Adrenal gland (tissue), 12 donors: ENCODE results near the gene FRMD3. TPM values are rescaled to one million over a fixed set of nuclear protein-coding genes. Genes with fewer than 3 reads are reported as not detected.

Source experiments
- DNase-seq, 7 donors: peaks; one replicate each; pipeline ENCODE4 v3.0.0-alpha.2; 2019 to 2020
- H3K27ac ChIP-seq, 5 donors: fragments of 200-600 bp; sonication (generic) in 4 of 5; 1 replicate in 3 of 5; 2 replicates in 2 of 5; pipeline versions ENCODE4 v1.5.1 to v1.8.0; 2016 to 2020; ENCODE audit warnings: mild to moderate bottlenecking in 1 of 5
- H3K27me3 ChIP-seq: fragments of 200-600 bp; 2 replicates; pipeline ENCODE4 v1.8.0; 2021
- H3K36me3 ChIP-seq, 2 donors: fragments of 200-600 bp; replicated peaks in 1 of 2; 1 replicate in 1 of 2; 2 replicates in 1 of 2; pipeline versions ENCODE4 v1.5.1 to v1.8.0; 2018 to 2022
- H3K4me1 ChIP-seq, 2 donors: fragments of 200-600 bp; replicated peaks in 1 of 2; 1 replicate in 1 of 2; 2 replicates in 1 of 2; pipeline versions ENCODE4 v1.5.1 to v1.8.0; 2018 to 2021
- H3K4me3 ChIP-seq, 4 donors: fragments of 200-600 bp; sonication (generic) in 3 of 4; one replicate each; pipeline ENCODE4 v1.5.1; 2016 to 2018
- H3K9me3 ChIP-seq, 3 donors: fragments of 200-600 bp; sonication (generic) in 1 of 3; replicated peaks in 1 of 3; 1 replicate in 2 of 3; 2 replicates in 1 of 3; pipeline versions ENCODE4 v1.5.1 to v1.8.0; 2016 to 2021
- POLR2A ChIP-seq, 2 donors: fragments of 450-650 bp; IDR thresholded peaks; one replicate each; pipeline ENCODE4 v1.6.1; 2017; ENCODE audit warnings: antibody characterized with exemption in 2 of 2, mild to moderate bottlenecking in 2 of 2, moderate library complexity in 1 of 2
- WGBS, 4 donors: extraction: QIAGEN DNeasy Blood & Tissue Kit in 2 of 4; methylation state at CpG; one replicate each; pipeline versions ENCODE4 v1.1.5 to v1.1.7; 2013 to 2017; 5-methylcytosine and 5-hydroxymethylcytosine counted together
- intact Hi-C, 2 donors: fragments of 100-400 bp; cut with DNase I; formaldehyde crosslinking; loops; one replicate each; pipeline versions ENCODE4 v1.14.1 to v1.15.0; 2022 to 2023
- polyA plus RNA-seq, 3 donors: library from polyadenylated mRNA; stranded (reverse); fragments of 200-250 nt in 2 of 3; fragments of 350-450 nt in 1 of 3; fragmentation: Illumina TruSeq in 1 of 3; extraction: RNeasy Lipid Tissue Mini Kit (QIAGEN cat#74804) in 1 of 3; gene quantifications; one replicate each; pipeline ENCODE4 v1.2.3, GENCODE V29; 2013 to 2014
- total RNA-seq, 9 donors: library from RNA; depleted of rRNA in 4 of 9; stranded (reverse); fragments of >200 nt in 4 of 9; fragments of 120-200 nt in 1 of 9; fragmentation: NEBNext Ultra II Directional in 1 of 9; extraction: Animal tissue kit (Norgen Biotek cat#: 25700) in 1 of 9; gene quantifications; one replicate each; pipeline versions ENCODE4 v1.1.0 to v1.2.4, GENCODE V29; 2013 to 2023
- TF ChIP-seq, protein P1 (sequence below), 6 experiments: fragments of 450-650 bp in 4 of 6; fragments of 200-600 bp in 2 of 6; sonication (generic) in 1 of 6; IDR thresholded peaks; 1 replicate in 5 of 6; 2 replicates in 1 of 6; pipeline versions ENCODE4 v1.5.1 to v1.8.0; 2016 to 2021; ENCODE audit warnings: antibody characterized with exemption in 6 of 6, mild to moderate bottlenecking in 2 of 6, moderate library complexity in 1 of 6
- donor health status: healthy with polysubstance abuse.
- donor health status: Bipolar disorder and iron deficiency.
- donor health status: DM: yes; HTN: yes; CAD: no.
- donor health status: DM: no; HTN: no; CAD: no.
- donor health status: DM: no; HTN: no; CAD: no.
- donor health status: DM: yes; HTN: yes; CAD: no.

FRMD3 gene
- total and polyA plus RNA-seq, 12 donors, result 1.8 to 32.9 (median 13.6) TPM

DNA sequence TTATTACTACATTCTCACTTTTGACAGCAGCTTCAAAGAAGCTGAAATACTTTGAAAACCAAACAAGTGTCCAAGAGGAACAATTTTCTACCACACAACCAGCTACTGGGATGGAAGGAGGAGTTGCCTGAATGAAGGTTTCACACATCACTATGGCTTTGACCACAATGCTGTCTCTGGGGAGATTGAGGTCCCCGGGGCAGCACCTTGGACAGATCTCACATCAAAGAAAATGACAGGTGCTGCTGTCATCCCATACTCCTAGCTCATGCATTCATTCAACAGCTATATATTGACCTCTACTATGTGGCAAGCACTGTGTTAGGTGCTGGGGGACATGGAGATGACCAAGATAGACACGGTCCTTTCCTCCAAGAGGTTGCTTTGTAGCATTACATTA, 242.1 kb downstream of the FRMD3 start:
- no peak for DNase-seq
- Histone ChIP-seq H3K27ac (no peak overlapping the region), H3K27me3 (no peaks in the 10 kb centered on the region), H3K4me3 (no peak overlapping the region), H3K4me1 (peaks cover 8 to 15% of the 10 kb centered on the region in 2 donors), H3K9me3 (no peaks in the 10 kb centered on the region), H3K36me3 (no peaks in the 10 kb centered on the region)
- intact Hi-C loops, result no loop called here
- WGBS, 4 donors, result 94 to 100% (median 96%) methylated on average over 2 of the region's 2 CpGs
- TF ChIP-seq POLR2A (IDR thresholded peaks at IDR 0.05), result no peak
- TF ChIP-seq, protein P1, sequence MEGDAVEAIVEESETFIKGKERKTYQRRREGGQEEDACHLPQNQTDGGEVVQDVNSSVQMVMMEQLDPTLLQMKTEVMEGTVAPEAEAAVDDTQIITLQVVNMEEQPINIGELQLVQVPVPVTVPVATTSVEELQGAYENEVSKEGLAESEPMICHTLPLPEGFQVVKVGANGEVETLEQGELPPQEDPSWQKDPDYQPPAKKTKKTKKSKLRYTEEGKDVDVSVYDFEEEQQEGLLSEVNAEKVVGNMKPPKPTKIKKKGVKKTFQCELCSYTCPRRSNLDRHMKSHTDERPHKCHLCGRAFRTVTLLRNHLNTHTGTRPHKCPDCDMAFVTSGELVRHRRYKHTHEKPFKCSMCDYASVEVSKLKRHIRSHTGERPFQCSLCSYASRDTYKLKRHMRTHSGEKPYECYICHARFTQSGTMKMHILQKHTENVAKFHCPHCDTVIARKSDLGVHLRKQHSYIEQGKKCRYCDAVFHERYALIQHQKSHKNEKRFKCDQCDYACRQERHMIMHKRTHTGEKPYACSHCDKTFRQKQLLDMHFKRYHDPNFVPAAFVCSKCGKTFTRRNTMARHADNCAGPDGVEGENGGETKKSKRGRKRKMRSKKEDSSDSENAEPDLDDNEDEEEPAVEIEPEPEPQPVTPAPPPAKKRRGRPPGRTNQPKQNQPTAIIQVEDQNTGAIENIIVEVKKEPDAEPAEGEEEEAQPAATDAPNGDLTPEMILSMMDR (IDR thresholded peaks at IDR 0.05), result no peak

DNA sequence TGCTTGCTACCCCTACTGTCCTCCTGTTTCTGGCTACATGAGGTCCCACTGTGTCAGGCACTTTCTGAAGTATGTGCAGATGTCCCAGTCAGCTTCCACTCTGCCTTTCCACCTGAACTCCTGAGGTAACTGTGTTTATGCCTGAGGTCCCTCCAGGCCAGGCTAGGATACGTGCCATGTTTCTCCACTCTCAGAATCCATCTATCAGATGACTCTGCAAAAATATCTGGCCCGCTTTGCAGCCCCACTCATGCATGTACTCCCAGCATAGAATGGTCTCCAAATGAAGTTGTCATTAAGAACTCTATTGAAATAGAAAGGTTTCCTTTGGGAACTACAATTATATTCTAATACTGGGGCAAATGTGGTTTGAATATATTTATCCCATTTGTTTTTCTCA, 243.4 kb downstream of the FRMD3 start:
- intact Hi-C loops, result no loop called here

DNA sequence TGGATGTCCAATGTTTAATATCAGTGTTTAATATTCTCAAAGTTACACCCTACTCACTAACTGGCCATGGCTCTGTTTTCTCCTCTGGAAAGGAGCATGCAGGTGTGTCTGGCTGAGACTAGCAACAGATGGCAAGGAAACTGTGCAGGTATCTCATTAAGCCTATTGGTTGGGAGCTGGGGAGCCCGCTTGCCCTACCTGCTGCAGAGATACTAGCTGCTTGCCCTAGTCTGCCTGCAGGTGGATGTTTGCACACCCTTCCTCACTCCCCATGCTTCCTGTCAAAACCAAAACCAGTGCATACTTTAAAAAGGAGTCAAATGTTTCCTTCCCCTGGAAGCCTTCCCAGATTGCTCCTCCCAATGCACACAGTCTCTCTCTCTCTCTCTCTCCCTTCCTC, 247.0 kb downstream of the FRMD3 start:
- intact Hi-C loops, result no loop called here
- Histone ChIP-seq H3K9me3 (no peaks in the 10 kb centered on the region), H3K27ac (no peak overlapping the region), H3K27me3 (no peaks in the 10 kb centered on the region), H3K36me3 (no peaks in the 10 kb centered on the region), H3K4me1 (no peaks in the 10 kb centered on the region), H3K4me3 (no peak overlapping the region)
- 98 to 100% (median 100%) methylated on average over 1 of the region's 1 CpG for WGBS, 4 donors
- TF ChIP-seq, protein P1 (IDR thresholded peaks at IDR 0.05), result no peak
- TF ChIP-seq POLR2A (IDR thresholded peaks at IDR 0.05), result no peak
- DNase-seq, result no peak

More for the DNA sequence above, 243.4 kb downstream of the FRMD3 start:
- peaks cover 5 to 11% of the 10 kb centered on the region in 2 donors for H3K4me1 ChIP-seq
- H3K9me3 ChIP-seq, result no peaks in the 10 kb centered on the region
- no peak overlapping the region for H3K27ac ChIP-seq
- no peak for DNase-seq
- no peak for TF ChIP-seq POLR2A (IDR thresholded peaks at IDR 0.05)
- TF ChIP-seq, protein P1 (IDR thresholded peaks at IDR 0.05), result no peak
- H3K36me3 ChIP-seq, result no peaks in the 10 kb centered on the region
- H3K4me3 ChIP-seq, result no peak overlapping the region
- 94 to 100% (median 96%) methylated on average over 2 of the region's 2 CpGs for WGBS, 4 donors
- H3K27me3 ChIP-seq, result no peaks in the 10 kb centered on the region

DNA sequence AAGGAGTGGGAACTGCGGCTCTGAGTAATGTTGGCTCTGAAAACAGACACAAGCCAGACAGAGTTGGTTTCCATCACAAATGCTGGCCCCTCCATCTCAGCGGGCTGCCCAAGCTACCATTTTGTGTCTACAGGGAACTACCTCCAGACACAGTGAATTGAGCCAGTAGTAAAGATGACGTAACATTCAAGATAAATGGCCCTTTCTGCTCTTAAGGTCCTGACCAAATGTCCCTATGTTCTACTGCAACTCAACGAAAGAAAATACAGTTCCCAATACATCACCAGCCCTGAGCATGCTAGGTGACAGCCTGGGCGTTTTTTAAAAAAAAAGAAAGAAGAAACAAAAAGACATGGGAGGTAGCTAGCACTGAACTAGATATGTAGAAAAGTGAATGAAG, 247.5 kb downstream of the FRMD3 start:
- intact Hi-C loops, result no loop called here
- no peak for DNase-seq
- TF ChIP-seq, protein P1 (IDR thresholded peaks at IDR 0.05), result no peak
- no peak for TF ChIP-seq POLR2A (IDR thresholded peaks at IDR 0.05)
- WGBS, 4 donors, result 42 to 58% (median 51%) methylated on average over 5 of the region's 5 CpGs
- no peak overlapping the region for H3K4me3 ChIP-seq
- H3K4me1 ChIP-seq, result no peaks in the 10 kb centered on the region
- H3K36me3 ChIP-seq, result no peaks in the 10 kb centered on the region
- H3K9me3 ChIP-seq, result no peaks in the 10 kb centered on the region
- no peak overlapping the region for H3K27ac ChIP-seq
- no peaks in the 10 kb centered on the region for H3K27me3 ChIP-seq
